HepG2 (cell line): Measurements from ENCODE around the gene TAF8. TPM values are rescaled to one million over a fixed set of nuclear protein-coding genes. Genes with fewer than 3 reads are reported as not detected.
A peak's percentile ranks its signal among the peaks of the same experiment; 100 is the strongest.

Experiments used
- AHR ChIP-seq: IDR thresholded peaks from 2 replicates; pipeline ENCODE4 v1.6.1; 2018; ENCODE audit warnings: missing genetic modification reagents, missing compliant biosample characterization
- CREB3 ChIP-seq: sonication (generic); formaldehyde crosslinking; IDR thresholded peaks from 2 replicates; pipeline ENCODE4 v1.5.0; 2020; ENCODE audit warnings: missing genetic modification reagents
- FUBP1 ChIP-seq: sonication (generic); formaldehyde crosslinking; IDR thresholded peaks from 2 replicates; pipeline ENCODE4 v1.5.1; 2020; ENCODE audit warnings: missing genetic modification reagents, mild to moderate bottlenecking, borderline replicate concordance
- IRF2 ChIP-seq: IDR thresholded peaks from 2 replicates; pipeline ENCODE4 v1.6.1; 2018; ENCODE audit warnings: missing genetic modification reagents, missing compliant biosample characterization
- NRL ChIP-seq: sonication (generic); formaldehyde crosslinking; IDR thresholded peaks from 2 replicates; pipeline ENCODE4 v1.5.0; 2020; ENCODE audit warnings: missing genetic modification reagents, mild to moderate bottlenecking, moderate library complexity, borderline replicate concordance
- PRMT3 ChIP-seq: sonication (generic); formaldehyde crosslinking; IDR thresholded peaks from 2 replicates; pipeline ENCODE4 v1.8.1; 2022; ENCODE audit warnings: low read depth, mild to moderate bottlenecking, moderate library complexity, missing genetic modification reagents, borderline replicate concordance
- RNF219 ChIP-seq: sonication (generic); formaldehyde crosslinking; IDR thresholded peaks from 2 replicates; pipeline ENCODE4 v1.5.0; 2020; ENCODE audit warnings: mild to moderate bottlenecking, missing genetic modification reagents
- SPEN ChIP-seq: sonication (generic); formaldehyde crosslinking; IDR thresholded peaks from 2 replicates; pipeline ENCODE4 v1.5.1; 2020; ENCODE audit warnings: low read depth, mild to moderate bottlenecking, missing genetic modification reagents
- SUZ12 ChIP-seq: fragments of 150-350 bp; IDR thresholded peaks from 2 replicates; pipeline ENCODE4 v1.6.1; 2014; ENCODE audit warnings: low read depth, low read length
- ZFP37 ChIP-seq: sonication (generic); formaldehyde crosslinking; IDR thresholded peaks from 2 replicates; pipeline ENCODE4 v1.4.0; 2020; ENCODE audit warnings: missing genetic modification reagents, borderline replicate concordance
- ZNF17 ChIP-seq: sonication (generic); formaldehyde crosslinking; IDR thresholded peaks from 2 replicates; pipeline ENCODE4 v1.5.0; 2020; ENCODE audit warnings: mild to moderate bottlenecking, missing genetic modification reagents
- ZNF253 ChIP-seq: sonication (generic); formaldehyde crosslinking; IDR thresholded peaks from 2 replicates; pipeline ENCODE4 v1.8.0; 2022; ENCODE audit warnings: mild to moderate bottlenecking, missing genetic modification reagents, borderline replicate concordance
- ZNF260 ChIP-seq: sonication (generic); formaldehyde crosslinking; IDR thresholded peaks from 2 replicates; pipeline ENCODE4 v1.4.0; 2020; ENCODE audit warnings: missing genetic modification reagents, low read depth, mild to moderate bottlenecking, borderline replicate concordance
- ZNF274 ChIP-seq: sonication (generic); formaldehyde crosslinking; IDR thresholded peaks from 2 replicates; pipeline ENCODE4 v1.5.1; 2020; ENCODE audit warnings: mild to moderate bottlenecking, missing genetic modification reagents
- ZNF292 ChIP-seq: sonication (generic); formaldehyde crosslinking; IDR thresholded peaks from 2 replicates; pipeline ENCODE4 v1.8.1; 2022; ENCODE audit warnings: mild to moderate bottlenecking, low read depth, missing genetic modification reagents, borderline replicate concordance
- ZNF557 ChIP-seq: sonication (generic); formaldehyde crosslinking; IDR thresholded peaks from 2 replicates; pipeline ENCODE4 v1.4.0; 2020; ENCODE audit warnings: missing genetic modification reagents
- ZNF558 ChIP-seq: sonication (generic); formaldehyde crosslinking; IDR thresholded peaks from 2 replicates; pipeline ENCODE4 v1.9.0; 2022; ENCODE audit warnings: mild to moderate bottlenecking, missing genetic modification reagents, borderline replicate concordance
- ZNF562 ChIP-seq: sonication (generic); formaldehyde crosslinking; IDR thresholded peaks from 2 replicates; pipeline ENCODE4 v1.8.0; 2022; ENCODE audit warnings: missing genetic modification reagents, borderline replicate concordance
- ZNF564 ChIP-seq: sonication (generic); formaldehyde crosslinking; IDR thresholded peaks from 2 replicates; pipeline ENCODE4 v1.8.1; 2023; ENCODE audit warnings: mild to moderate bottlenecking, missing genetic modification reagents
- ZSCAN25 ChIP-seq: sonication (generic); formaldehyde crosslinking; IDR thresholded peaks from 2 replicates; pipeline ENCODE4 v1.8.0; 2022; ENCODE audit warnings: mild to moderate bottlenecking, missing genetic modification reagents
- polyA plus RNA-seq, 8 experiments: library from polyadenylated mRNA; depleted of rRNA in 3 of 8; stranded (reverse) in 7 of 8; unstranded in 1 of 8; fragments of >200 nt; fragmentation: Illumina TruSeq in 4 of 8; extraction: Trizol in 4 of 8; gene quantifications; 2 replicates each; pipeline versions ENCODE4 v1.2.1 to v1.2.3, GENCODE V29; 2011 to 2016; ENCODE audit warnings: low read depth in 4 of 8, missing spikeins in 1 of 8, mixed read lengths in 1 of 8; ENCODE audit not compliant: insufficient read depth in 1 of 8
- total RNA-seq, 5 experiments: library from RNA; depleted of rRNA; stranded (reverse); fragments of >200 nt; fragmentation: Illumina TruSeq; extraction: Trizol; gene quantifications; 2 replicates each; pipeline ENCODE4 v1.2.3, GENCODE V29; 2016; ENCODE audit warnings: low read depth in 1 of 5
- TF ChIP-seq, protein P1 (sequence below): sonication (generic); formaldehyde crosslinking; IDR thresholded peaks from 2 replicates; pipeline ENCODE4 v1.5.0; 2020; ENCODE audit warnings: mild to moderate bottlenecking, missing genetic modification reagents

The TAF8 gene
- total and polyA plus RNA-seq, 2 of the 13 experiments (the other 11 are each of a cell fraction or from before 2014, with no cell fraction given) = 25.2 to 25.8 TPM

DNA sequence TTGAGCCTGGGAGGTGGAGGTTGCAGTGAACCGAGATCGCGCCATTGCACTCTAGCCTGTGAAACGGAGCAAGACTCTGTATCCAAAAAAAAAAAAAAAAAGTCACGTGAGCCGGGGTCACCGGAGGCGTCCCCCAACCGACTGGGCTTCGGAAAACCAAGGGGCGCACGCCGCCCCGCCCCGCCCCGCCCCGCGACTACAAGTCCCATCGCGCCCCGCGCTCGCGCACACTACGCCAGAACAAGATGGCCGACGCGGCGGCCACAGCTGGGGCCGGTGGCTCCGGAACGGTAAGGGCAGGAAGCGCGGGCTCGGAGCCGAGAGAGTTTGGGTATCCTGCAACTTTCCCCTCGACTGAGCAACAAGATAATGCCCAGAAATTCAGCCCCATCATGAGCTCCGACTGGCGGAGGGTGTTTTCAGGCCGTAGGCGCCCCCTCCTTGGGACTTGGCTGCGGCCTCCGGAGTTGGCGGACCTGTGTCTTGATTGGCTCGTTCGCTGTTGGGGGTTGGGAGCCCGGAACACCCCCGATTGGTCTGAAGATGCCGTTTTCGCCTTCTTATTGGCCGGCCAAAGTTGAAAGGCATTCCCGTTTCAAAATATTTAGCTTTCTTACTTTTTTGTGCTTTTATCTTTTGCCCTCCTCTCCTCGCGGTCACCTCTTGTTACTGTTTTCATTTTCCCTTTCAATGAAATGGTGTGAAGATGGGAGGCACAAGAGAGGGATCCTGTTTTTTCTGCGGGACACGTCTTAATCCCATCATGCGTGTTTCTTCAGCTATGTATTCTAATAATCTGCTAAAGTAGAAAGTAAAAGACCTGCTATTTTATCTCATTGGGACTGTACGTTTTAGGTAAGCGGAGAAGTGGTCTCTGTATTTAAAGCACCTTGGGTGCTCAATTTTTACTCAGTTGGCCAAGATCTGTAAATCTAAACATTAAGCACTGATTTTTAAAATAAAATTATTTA, at the start of gene TAF8 (continued):
- TF ChIP-seq RNF219 (CRISPR knock-in tag) (no peak), FUBP1 (CRISPR knock-in tag) (no peak), AHR (CRISPR knock-in tag) (peak; percentile 87; the same call in 1 of the 2 replicates), IRF2 (CRISPR knock-in tag) (peak; percentile 77), ZNF564 (CRISPR knock-in tag) (0 out of 2 replicates have a peak, but pooled peaks have one; percentile 66), ZNF253 (CRISPR knock-in tag) (no peak), ZSCAN25 (peak; percentile 52; the same call in 1 of the 2 replicates), SPEN (CRISPR knock-in tag) (peak; percentile 75), ZNF562 (no peak), SUZ12 (peak; percentile 62), NRL (peak; percentile 95), ZNF558 (CRISPR knock-in tag) (no peak), ZFP37 (CRISPR knock-in tag) (peak; percentile 48; the same call in 1 of the 2 replicates), ZNF260 (CRISPR knock-in tag) (no peak), ZNF292 (CRISPR knock-in tag) (no peak), ZNF557 (no peak), ZNF17 (CRISPR knock-in tag) (no peak), ZNF274 (peak; percentile 60; the same call in 1 of the 2 replicates), PRMT3 (no peak), CREB3 (CRISPR knock-in tag) (peak; percentile 46; the same call in 1 of the 2 replicates)
- TF ChIP-seq, protein P1, sequence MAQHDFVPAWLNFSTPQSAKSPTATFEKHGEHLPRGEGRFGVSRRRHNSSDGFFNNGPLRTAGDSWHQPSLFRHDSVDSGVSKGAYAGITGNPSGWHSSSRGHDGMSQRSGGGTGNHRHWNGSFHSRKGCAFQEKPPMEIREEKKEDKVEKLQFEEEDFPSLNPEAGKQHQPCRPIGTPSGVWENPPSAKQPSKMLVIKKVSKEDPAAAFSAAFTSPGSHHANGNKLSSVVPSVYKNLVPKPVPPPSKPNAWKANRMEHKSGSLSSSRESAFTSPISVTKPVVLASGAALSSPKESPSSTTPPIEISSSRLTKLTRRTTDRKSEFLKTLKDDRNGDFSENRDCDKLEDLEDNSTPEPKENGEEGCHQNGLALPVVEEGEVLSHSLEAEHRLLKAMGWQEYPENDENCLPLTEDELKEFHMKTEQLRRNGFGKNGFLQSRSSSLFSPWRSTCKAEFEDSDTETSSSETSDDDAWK (CRISPR knock-in tag) = no peak
